Ishikawa (cell line): ENCODE results near the gene PCGF2.

Experiments used
- CEBPB ChIP-seq: IDR thresholded peaks from 2 replicates; pipeline ENCODE4 v1.6.1; 2012
- CREB1 ChIP-seq: IDR thresholded peaks from 2 replicates; pipeline ENCODE4 v1.6.1; 2012; ENCODE audit warnings: low read depth
- EGR1 ChIP-seq: IDR thresholded peaks from 2 replicates; pipeline ENCODE4 v1.6.1; 2012
- EP300 ChIP-seq: IDR thresholded peaks from 2 replicates; pipeline ENCODE4 v1.6.1; 2012; ENCODE audit warnings: borderline replicate concordance
- FOXM1 ChIP-seq: IDR thresholded peaks from 2 replicates; pipeline ENCODE4 v1.6.1; 2012; ENCODE audit warnings: low read depth, borderline replicate concordance
- NFIC ChIP-seq: IDR thresholded peaks from 2 replicates; pipeline ENCODE4 v1.6.1; 2012
- RAD21 ChIP-seq: IDR thresholded peaks from 2 replicates; pipeline ENCODE4 v1.6.1; 2012; ENCODE audit warnings: low read depth
- TAF1 ChIP-seq: IDR thresholded peaks from 2 replicates; pipeline ENCODE4 v1.6.1; 2012; ENCODE audit warnings: low read depth, mild to moderate bottlenecking
- TCF12 ChIP-seq: IDR thresholded peaks from 2 replicates; pipeline ENCODE4 v1.6.1; 2012; ENCODE audit warnings: low read depth
- TEAD4 ChIP-seq: IDR thresholded peaks from 2 replicates; pipeline ENCODE4 v1.6.1; 2012
- YY1 ChIP-seq: IDR thresholded peaks from 2 replicates; pipeline ENCODE4 v1.6.1; 2012; ENCODE audit warnings: low read depth
- ZBTB7A ChIP-seq: IDR thresholded peaks from 2 replicates; pipeline ENCODE4 v1.6.1; 2012; ENCODE audit warnings: low read depth
- TF ChIP-seq, protein P1 (sequence below): IDR thresholded peaks from 2 replicates; pipeline ENCODE4 v1.6.1; 2012
- TF ChIP-seq, protein P2 (sequence below): IDR thresholded peaks from 2 replicates; pipeline ENCODE4 v1.6.1; 2012
- TF ChIP-seq, protein P3 (sequence below): IDR thresholded peaks from 2 replicates; pipeline ENCODE4 v1.6.1; 2012; ENCODE audit warnings: low read depth, mild to moderate bottlenecking

Gene PCGF2

DNA sequence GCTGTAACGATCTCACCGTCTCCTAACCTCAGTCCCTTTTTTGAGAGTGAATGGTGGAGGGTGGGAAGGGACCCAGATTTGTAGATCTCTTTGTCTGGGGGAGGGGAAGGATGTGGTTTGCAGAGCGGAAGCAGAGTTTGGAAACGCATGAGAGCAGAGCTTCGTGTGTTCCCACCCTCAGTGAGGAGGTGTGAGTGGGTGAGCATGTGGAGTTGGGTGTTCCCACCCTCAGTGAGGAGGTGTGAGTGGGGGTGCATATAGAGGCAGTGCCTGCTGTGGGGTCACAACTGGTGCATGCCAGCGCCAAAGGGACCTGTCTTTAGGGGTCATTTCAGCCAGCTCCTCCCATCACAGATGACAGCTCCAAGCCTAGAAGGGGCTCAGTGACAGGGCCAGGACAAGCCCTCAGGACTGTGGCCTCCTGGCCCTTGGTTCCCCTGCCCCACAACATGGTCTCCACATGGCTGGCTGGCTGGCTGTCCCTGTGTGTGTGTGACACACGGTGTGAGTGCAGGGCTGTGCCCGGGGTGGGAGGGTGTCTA is 19.8 kb downstream of the PCGF2 start:
- TF ChIP-seq, protein P1, sequence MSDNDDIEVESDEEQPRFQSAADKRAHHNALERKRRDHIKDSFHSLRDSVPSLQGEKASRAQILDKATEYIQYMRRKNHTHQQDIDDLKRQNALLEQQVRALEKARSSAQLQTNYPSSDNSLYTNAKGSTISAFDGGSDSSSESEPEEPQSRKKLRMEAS, result no peak
- TF ChIP-seq EGR1 (no peak), EP300 (no peak), NFIC (no peak), TAF1 (no peak), TCF12 (no peak)

DNA sequence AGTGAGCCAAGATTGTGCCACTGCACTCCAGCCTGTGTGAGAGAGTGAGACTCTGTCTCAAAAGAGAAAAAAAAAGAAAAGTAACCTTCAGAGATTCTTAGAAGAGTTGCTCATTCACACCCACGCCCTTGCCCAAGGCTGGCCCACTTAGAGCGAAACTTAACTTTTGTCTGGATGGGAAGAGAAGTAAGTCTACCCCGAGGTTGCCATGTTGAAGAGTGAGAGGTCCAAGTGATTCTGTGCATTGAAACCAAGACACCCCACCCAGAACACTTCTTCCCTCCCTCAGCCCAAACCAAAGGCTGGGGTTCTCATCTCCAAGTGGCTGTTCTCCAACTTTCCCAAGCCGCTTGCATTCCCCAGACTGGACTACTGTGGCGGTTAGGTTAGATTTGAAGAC is 20.4 kb downstream of the PCGF2 start:
- TF ChIP-seq FOXM1 (no peak), RAD21 (no peak), EP300 (no peak), NFIC (no peak), CEBPB (no peak), YY1 (no peak)
- TF ChIP-seq, protein P1, result no peak

DNA sequence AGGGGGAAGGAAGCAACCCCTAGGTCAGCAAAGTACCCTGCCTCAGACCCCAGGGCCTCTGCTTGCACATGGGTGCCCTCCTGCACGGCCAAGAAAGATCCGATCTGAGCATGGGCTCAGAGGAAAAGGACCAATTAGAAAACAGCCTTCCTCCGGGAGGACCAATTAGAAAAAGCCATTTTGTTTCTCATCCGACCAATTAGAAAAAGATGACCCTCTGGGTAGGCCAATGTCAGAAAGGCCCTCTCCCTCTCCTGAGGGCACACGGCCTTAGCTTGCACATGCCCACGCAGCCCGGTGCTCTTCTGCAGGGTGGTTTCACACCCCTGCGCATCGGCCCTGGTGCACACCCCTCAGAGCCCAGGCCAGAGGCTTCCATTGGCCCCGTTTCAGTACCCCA is 23.1 kb downstream of the PCGF2 start:
- TF ChIP-seq TAF1 (no peak), RAD21 (no peak), TCF12 (no peak), CEBPB (no peak), FOXM1 (no peak), EGR1 (no peak), ZBTB7A (no peak), NFIC (no peak)
- TF ChIP-seq, protein P2, sequence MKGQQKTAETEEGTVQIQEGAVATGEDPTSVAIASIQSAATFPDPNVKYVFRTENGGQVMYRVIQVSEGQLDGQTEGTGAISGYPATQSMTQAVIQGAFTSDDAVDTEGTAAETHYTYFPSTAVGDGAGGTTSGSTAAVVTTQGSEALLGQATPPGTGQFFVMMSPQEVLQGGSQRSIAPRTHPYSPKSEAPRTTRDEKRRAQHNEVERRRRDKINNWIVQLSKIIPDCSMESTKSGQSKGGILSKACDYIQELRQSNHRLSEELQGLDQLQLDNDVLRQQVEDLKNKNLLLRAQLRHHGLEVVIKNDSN, result no peak

DNA sequence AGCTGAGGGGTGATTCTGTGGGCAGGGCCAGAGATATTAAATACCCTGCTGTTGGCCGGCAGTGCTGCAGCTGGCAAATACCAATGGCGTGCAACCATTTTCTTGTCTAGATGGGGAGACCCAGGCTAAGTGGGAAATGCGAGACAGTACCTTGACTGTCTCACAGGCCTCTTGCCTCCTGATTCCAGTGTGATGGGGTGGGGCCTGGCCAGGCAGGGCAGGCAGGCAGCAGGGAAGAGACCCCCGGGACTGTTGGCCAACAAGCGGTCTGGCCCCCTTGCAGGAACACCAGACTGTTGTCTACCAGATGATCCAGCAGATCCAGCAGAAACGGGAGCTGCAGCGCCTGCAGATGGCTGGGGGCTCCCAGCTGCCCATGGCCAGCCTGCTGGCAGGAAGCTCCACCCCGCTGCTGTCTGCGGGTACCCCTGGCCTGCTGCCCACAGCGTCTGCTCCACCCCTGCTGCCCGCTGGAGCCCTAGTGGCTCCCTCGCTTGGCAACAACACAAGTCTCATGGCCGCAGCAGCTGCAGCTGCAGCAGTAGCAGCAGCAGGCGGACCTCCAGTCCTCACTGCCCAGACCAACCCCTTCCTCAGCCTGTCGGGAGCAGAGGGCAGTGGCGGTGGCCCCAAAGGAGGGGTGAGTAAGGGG is 23.7 kb downstream of the PCGF2 start:
- TF ChIP-seq TCF12 (no peak), EP300 (no peak), CEBPB (no peak), EGR1 (no peak), CREB1 (no peak), RAD21 (no peak), FOXM1 (no peak), NFIC (no peak)
- TF ChIP-seq, protein P3, sequence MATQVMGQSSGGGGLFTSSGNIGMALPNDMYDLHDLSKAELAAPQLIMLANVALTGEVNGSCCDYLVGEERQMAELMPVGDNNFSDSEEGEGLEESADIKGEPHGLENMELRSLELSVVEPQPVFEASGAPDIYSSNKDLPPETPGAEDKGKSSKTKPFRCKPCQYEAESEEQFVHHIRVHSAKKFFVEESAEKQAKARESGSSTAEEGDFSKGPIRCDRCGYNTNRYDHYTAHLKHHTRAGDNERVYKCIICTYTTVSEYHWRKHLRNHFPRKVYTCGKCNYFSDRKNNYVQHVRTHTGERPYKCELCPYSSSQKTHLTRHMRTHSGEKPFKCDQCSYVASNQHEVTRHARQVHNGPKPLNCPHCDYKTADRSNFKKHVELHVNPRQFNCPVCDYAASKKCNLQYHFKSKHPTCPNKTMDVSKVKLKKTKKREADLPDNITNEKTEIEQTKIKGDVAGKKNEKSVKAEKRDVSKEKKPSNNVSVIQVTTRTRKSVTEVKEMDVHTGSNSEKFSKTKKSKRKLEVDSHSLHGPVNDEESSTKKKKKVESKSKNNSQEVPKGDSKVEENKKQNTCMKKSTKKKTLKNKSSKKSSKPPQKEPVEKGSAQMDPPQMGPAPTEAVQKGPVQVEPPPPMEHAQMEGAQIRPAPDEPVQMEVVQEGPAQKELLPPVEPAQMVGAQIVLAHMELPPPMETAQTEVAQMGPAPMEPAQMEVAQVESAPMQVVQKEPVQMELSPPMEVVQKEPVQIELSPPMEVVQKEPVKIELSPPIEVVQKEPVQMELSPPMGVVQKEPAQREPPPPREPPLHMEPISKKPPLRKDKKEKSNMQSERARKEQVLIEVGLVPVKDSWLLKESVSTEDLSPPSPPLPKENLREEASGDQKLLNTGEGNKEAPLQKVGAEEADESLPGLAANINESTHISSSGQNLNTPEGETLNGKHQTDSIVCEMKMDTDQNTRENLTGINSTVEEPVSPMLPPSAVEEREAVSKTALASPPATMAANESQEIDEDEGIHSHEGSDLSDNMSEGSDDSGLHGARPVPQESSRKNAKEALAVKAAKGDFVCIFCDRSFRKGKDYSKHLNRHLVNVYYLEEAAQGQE, result no peak
- TF ChIP-seq, protein P1, result no peak
- TF ChIP-seq, protein P2, result no peak

DNA sequence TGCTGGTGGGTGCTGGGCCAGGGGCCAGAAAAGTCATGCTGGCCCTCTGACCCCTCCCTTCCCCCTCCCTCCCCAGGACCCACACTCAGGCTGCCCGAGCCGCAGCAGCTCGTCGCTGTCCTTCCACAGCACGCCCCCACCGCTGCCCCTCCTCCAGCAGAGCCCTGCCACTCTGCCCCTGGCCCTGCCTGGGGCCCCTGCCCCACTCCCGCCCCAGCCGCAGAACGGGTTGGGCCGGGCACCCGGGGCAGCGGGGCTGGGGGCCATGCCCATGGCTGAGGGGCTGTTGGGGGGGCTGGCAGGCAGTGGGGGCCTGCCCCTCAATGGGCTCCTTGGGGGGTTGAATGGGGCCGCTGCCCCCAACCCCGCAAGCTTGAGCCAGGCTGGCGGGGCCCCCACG is 26.3 kb downstream of the PCGF2 start:
- TF ChIP-seq YY1 (no peak), FOXM1 (no peak), EGR1 (no peak), CEBPB (no peak), CREB1 (no peak), TEAD4 (no peak), TCF12 (no peak), ZBTB7A (no peak), NFIC (no peak), RAD21 (no peak), TAF1 (no peak), EP300 (no peak)
- TF ChIP-seq, protein P3, result no peak
- TF ChIP-seq, protein P2, result no peak
- TF ChIP-seq, protein P1, result no peak
